Neural progenitor cell (in vitro differentiated cells): ENCODE measurements around the gene MMP25. TPM values are rescaled to one million over a fixed set of nuclear protein-coding genes. Genes with fewer than 3 reads are reported as not detected.

Experiments
- DNase-seq: peaks from one replicate; pipeline ENCODE4 v3.0.0-alpha.2; 2016; ENCODE audit warnings: low spot score
- H2AFZ ChIP-seq: fragments of 200-600 bp; sonication (generic); replicated peaks from 2 replicates; pipeline ENCODE4 v1.6.1; 2016; ENCODE audit warnings: antibody characterized with exemption
- H3F3A ChIP-seq: fragments of 200-600 bp; sonication (generic); 2 replicates; pipeline ENCODE4 v1.6.1; 2016; ENCODE audit warnings: antibody characterized with exemption, low read depth
- H3K27ac ChIP-seq: fragments of 200-600 bp; sonication (generic); 2 replicates; pipeline ENCODE4 v1.5.1; 2016; ENCODE audit warnings: mild to moderate bottlenecking
- H3K27me3 ChIP-seq: fragments of 200-600 bp; sonication (generic); 2 replicates; pipeline ENCODE4 v1.6.1; 2016; ENCODE audit warnings: mild to moderate bottlenecking, moderate library complexity
- H3K36me3 ChIP-seq: fragments of 200-600 bp; sonication (generic); 2 replicates; pipeline ENCODE4 v1.5.1; 2016
- H3K4me1 ChIP-seq: fragments of 200-600 bp; sonication (generic); 2 replicates; pipeline ENCODE4 v1.6.1; 2016; ENCODE audit warnings: mixed run types
- H3K4me2 ChIP-seq: fragments of 200-600 bp; sonication (generic); 2 replicates; pipeline ENCODE4 v1.6.1; 2016
- H3K4me3 ChIP-seq: fragments of 200-600 bp; sonication (generic); 2 replicates; pipeline ENCODE4 v1.5.1; 2016
- H3K79me2 ChIP-seq: fragments of 200-600 bp; sonication (generic); 2 replicates; pipeline ENCODE4 v1.6.1; 2016; ENCODE audit warnings: low read depth
- H3K9ac ChIP-seq: fragments of 200-600 bp; sonication (generic); 2 replicates; pipeline ENCODE4 v1.6.1; 2016
- H3K9me3 ChIP-seq: fragments of 200-600 bp; sonication (generic); 2 replicates; pipeline ENCODE4 v1.5.1; 2016; ENCODE audit warnings: low read depth
- H4K20me1 ChIP-seq: fragments of 200-600 bp; sonication (generic); 2 replicates; pipeline ENCODE4 v1.6.1; 2016; ENCODE audit warnings: low read depth
- H3K27ac Mint-ChIP-seq: 3 replicates; pipeline ENCODE4 v1.8.0; 2021; ENCODE audit warnings: mixed read lengths
- H3K27me3 Mint-ChIP-seq: 2 replicates; pipeline ENCODE4 v1.8.0; 2022; ENCODE audit warnings: low read depth, mild to moderate bottlenecking, inconsistent platforms, moderate library complexity, mixed read lengths; ENCODE audit not compliant: insufficient read depth
- H3K36me3 Mint-ChIP-seq: 3 replicates; pipeline ENCODE4 v1.8.0; 2021; ENCODE audit warnings: mixed read lengths
- H3K4me1 Mint-ChIP-seq: 3 replicates; pipeline ENCODE4 v1.8.0; 2021; ENCODE audit warnings: mixed read lengths
- H3K4me3 Mint-ChIP-seq: 3 replicates; pipeline ENCODE4 v1.8.0; 2021; ENCODE audit warnings: mild to moderate bottlenecking, moderate library complexity, mixed read lengths
- H3K9me3 Mint-ChIP-seq: 3 replicates; pipeline ENCODE4 v1.8.0; 2020; ENCODE audit warnings: mixed read lengths
- EZH2 ChIP-seq: fragments of 200-600 bp; sonication (generic); IDR thresholded peaks from 2 replicates; pipeline ENCODE4 v1.6.1; 2017; ENCODE audit warnings: antibody characterized with exemption, mild to moderate bottlenecking, moderate library complexity
- EZH2phosphoT487 ChIP-seq: fragments of 200-600 bp; sonication (generic); IDR thresholded peaks from 2 replicates; pipeline ENCODE4 v1.6.1; 2017; ENCODE audit warnings: antibody characterized with exemption
- total RNA-seq: library from RNA; depleted of rRNA; stranded (reverse); fragments of >200 nt; gene quantifications from 2 replicates; pipeline ENCODE4 v1.2.3, GENCODE V29; 2015; ENCODE audit warnings: low replicate concordance
- TF ChIP-seq, protein P1 (sequence below): fragments of 200-600 bp; sonication (generic); IDR thresholded peaks from 2 replicates; pipeline ENCODE4 v1.5.1; 2017; ENCODE audit warnings: antibody characterized with exemption, mild to moderate bottlenecking

Gene MMP25
- total RNA-seq, 1 donor from 2014 or later, result 0.58 TPM

DNA sequence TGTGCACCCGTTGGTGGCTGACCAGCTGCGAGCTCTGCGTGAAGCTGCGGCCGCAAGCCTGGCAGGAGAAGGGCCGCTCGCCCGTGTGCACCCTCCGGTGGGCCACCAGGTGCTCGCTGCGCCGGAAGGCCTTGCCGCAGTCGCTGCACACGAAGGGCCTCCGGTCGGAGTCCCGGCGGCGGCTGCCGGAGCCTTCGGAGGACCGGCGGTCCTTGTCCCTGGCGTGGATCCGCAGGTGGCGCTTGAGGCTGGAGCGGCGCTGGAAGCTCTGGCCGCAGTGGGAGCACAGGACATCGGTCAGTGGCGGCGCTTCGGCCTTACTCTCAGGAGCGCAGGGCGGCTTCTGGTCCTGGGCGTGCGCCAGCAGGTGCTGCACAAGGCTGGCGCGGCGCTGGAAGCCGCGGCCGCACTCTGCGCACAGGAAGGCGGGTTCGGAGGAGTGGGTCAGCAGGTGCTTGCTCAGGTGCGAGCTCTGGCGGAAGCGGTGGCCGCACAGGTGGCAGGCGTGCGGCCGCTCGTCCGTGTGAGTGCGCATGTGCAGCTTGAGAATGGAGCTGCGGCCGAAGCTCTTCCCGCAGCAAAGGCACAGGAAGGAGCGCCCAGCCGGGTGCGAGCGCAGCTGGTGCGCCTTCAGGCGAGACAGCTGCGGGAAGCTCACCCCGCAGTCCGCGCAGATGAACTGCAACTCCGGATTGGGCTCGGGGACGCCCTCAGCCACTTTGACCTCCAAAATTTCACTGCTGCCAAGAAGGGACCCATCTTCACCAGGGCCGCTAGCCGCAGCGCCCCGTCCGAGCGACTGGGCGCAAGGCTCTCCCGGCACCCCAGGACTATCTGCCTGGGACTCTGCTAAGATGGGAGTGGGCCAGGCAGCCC, 43.6 kb downstream of the MMP25 start:
- TF ChIP-seq EZH2 (no peak), EZH2phosphoT487 (no peak)
- TF ChIP-seq, protein P1, sequence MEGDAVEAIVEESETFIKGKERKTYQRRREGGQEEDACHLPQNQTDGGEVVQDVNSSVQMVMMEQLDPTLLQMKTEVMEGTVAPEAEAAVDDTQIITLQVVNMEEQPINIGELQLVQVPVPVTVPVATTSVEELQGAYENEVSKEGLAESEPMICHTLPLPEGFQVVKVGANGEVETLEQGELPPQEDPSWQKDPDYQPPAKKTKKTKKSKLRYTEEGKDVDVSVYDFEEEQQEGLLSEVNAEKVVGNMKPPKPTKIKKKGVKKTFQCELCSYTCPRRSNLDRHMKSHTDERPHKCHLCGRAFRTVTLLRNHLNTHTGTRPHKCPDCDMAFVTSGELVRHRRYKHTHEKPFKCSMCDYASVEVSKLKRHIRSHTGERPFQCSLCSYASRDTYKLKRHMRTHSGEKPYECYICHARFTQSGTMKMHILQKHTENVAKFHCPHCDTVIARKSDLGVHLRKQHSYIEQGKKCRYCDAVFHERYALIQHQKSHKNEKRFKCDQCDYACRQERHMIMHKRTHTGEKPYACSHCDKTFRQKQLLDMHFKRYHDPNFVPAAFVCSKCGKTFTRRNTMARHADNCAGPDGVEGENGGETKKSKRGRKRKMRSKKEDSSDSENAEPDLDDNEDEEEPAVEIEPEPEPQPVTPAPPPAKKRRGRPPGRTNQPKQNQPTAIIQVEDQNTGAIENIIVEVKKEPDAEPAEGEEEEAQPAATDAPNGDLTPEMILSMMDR, result no peak
- H2AFZ ChIP-seq, result no peak overlapping the region
- Mint-ChIP-seq H3K4me1 (peaks cover 30% of the 10 kb centered on the region), H3K27me3 (peaks cover 16% of the 10 kb centered on the region), H3K27ac (no peak overlapping the region), H3K36me3 (no peaks in the 10 kb centered on the region), H3K9me3 (no peaks in the 10 kb centered on the region), H3K4me3 (no peak overlapping the region)
- no peaks in the 10 kb centered on the region for H3K27me3 ChIP-seq
- H3K4me2 ChIP-seq, result no peak overlapping the region
- H3K79me2 ChIP-seq, result peaks cover 9% of the 10 kb centered on the region
- peaks cover 6% of the 10 kb centered on the region for H3K4me1 ChIP-seq
- no peaks in the 10 kb centered on the region for H4K20me1 ChIP-seq
- H3K9ac ChIP-seq, result no peak overlapping the region
- peaks cover 12% of the 10 kb centered on the region for H3F3A ChIP-seq
- H3K27ac ChIP-seq, result no peak overlapping the region
- no peaks in the 10 kb centered on the region for H3K9me3 ChIP-seq
- no peak overlapping the region for H3K4me3 ChIP-seq
- no peak for DNase-seq
- no peaks in the 10 kb centered on the region for H3K36me3 ChIP-seq

DNA sequence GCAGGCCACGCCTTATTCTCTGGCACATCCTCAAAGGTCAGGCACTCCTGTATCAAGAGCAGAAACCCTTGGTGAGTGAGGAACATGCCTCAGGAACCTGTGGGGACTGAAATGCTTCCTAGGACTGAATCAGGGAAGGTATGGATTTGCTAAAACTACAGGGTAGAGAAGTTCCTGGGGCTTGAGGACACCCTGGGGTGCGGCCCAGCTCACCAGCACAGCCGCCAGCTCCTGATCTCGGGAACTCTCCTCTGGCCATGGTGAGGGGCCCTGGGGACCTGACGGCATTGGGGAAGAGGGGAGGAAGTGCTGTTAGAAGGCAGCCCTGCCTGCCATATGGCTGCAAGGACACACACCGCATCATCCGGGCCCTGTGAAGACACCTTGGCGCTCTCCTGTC, 45.2 kb downstream of the MMP25 start:
- no peak for DNase-seq
- Histone ChIP-seq H3K4me1 (peaks cover 6% of the 10 kb centered on the region), H3K36me3 (no peaks in the 10 kb centered on the region), H3K27ac (no peak overlapping the region), H4K20me1 (no peaks in the 10 kb centered on the region), H3K9me3 (no peaks in the 10 kb centered on the region), H3K9ac (no peak overlapping the region), H3K79me2 (peaks cover 18% of the 10 kb centered on the region), H3F3A (peaks cover 16% of the 10 kb centered on the region), H3K4me3 (no peak overlapping the region), H3K4me2 (no peak overlapping the region), H3K27me3 (no peaks in the 10 kb centered on the region), H2AFZ (no peak overlapping the region)
- H3K4me3 Mint-ChIP-seq, result peak overlapping the region; percentile 18
- H3K9me3 Mint-ChIP-seq, result no peaks in the 10 kb centered on the region
- H3K27me3 Mint-ChIP-seq, result peaks cover 13% of the 10 kb centered on the region
- no peaks in the 10 kb centered on the region for H3K36me3 Mint-ChIP-seq
- no peak overlapping the region for H3K27ac Mint-ChIP-seq
- peaks cover 27% of the 10 kb centered on the region for H3K4me1 Mint-ChIP-seq
- no peak for TF ChIP-seq EZH2phosphoT487
- TF ChIP-seq, protein P1, result no peak
- no peak for TF ChIP-seq EZH2

DNA sequence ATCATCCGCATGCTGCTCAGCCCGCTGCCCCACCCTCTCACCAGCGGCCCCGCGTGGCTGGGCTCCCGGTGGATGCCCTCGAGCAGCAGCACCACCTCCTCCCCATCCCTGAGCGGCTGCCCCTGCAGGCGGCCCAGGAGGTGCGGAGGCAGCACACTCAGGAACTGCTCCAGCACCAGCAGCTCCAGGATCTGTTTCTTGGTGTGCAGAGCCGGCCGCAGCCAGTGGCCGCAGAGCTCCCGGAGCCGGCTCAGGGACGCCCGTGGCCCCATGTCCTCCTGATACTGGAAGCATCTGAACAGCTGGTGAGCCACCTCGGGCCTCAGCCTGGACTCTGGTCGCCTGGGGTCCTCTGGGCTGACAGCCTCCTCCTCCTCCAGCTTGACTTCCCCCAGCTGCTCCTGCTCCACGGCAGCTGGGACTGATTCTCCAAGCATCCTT, 46.2 kb downstream of the MMP25 start:
- no peak for TF ChIP-seq EZH2
- TF ChIP-seq, protein P1, result no peak
- no peak for TF ChIP-seq EZH2phosphoT487
- Histone ChIP-seq H3K4me3 (no peak overlapping the region), H3K79me2 (peaks cover 28% of the 10 kb centered on the region), H3K27ac (no peak overlapping the region), H2AFZ (no peak overlapping the region), H3K9ac (no peak overlapping the region), H3K4me2 (no peak overlapping the region), H3K36me3 (no peaks in the 10 kb centered on the region), H3K27me3 (no peaks in the 10 kb centered on the region), H4K20me1 (no peaks in the 10 kb centered on the region), H3K9me3 (no peaks in the 10 kb centered on the region), H3F3A (peaks cover 14% of the 10 kb centered on the region), H3K4me1 (peaks cover 7% of the 10 kb centered on the region)
- H3K36me3 Mint-ChIP-seq, result no peaks in the 10 kb centered on the region
- H3K27ac Mint-ChIP-seq, result no peak overlapping the region
- H3K4me1 Mint-ChIP-seq, result peaks cover 24% of the 10 kb centered on the region
- H3K27me3 Mint-ChIP-seq, result peaks cover 15% of the 10 kb centered on the region
- H3K4me3 Mint-ChIP-seq, result no peak overlapping the region
- no peak for DNase-seq
- no peaks in the 10 kb centered on the region for H3K9me3 Mint-ChIP-seq
